RPMI7951 (cell line): ENCODE results near the gene DGKB. TPM values are rescaled to one million over a fixed set of nuclear protein-coding genes. Genes with fewer than 3 reads are reported as not detected.
A peak's percentile ranks its signal among the peaks of the same experiment; 100 is the strongest.

Source experiments
- DNase-seq: peaks from one replicate; pipeline ENCODE4 v3.0.0-alpha.2; 2012; ENCODE audit warnings: low read depth
- total RNA-seq: library from RNA; depleted of rRNA; stranded (reverse); fragments of >200 nt; shearing (Covaris generic); gene quantifications from 2 replicates; pipeline ENCODE4 v1.2.3, GENCODE V29; 2014

DGKB gene
- total RNA-seq, 1 experiment from 2014 or later: not detected

DNA sequence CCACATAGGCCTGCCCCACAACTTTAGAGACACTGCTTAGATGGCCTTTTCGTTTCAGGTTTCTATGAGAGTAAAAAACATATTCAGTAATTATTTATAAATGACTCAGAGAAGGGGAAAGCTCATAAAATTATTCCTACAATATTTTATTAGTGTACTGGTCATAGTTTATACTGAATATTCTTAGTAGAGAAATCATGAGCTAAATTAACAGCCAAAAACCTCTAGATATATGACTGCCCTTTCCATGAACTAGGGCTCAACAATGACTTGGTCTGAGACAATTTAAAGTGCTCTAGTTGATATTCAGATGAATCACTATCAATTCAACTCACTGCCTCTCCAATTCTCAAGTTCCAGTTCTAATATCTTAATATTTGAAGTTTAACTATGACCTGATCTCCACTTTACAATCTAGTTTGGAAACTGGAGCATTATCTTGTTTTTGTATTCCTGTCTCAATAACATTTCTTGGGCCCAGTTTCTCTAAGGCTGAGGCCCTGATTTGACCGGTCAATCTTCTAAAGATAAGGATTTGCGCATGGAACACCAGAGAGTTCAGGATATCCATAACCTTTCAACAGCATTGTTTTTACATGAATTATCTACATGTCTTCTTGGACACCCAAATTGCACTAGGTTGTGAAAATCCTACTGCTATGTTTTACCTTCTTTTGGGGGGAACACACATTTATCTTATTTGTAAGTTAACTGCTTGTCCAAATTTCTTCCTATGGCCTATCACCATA is 141.6 kb downstream of the DGKB start:
- DNase-seq: no peak

DNA sequence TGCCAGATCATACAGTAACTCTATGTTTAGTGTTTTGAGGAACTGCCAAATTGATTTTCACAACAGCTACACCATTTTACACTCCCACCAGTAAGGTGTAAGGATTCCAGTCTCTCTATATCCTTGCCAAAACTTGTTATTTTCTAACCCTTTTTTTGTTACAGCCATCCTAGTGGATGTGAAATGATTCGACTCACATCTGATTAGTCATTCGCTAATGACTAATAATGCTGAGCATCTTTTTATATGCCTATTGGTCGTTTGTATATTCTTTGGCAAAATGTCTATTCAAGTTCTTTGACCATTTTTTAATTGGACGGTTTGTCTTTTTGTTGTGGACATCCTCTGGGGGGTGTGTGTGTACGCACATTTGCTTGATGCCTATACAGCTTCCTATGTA is 142.8 kb downstream of the DGKB start:
- no peak for DNase-seq

DNA sequence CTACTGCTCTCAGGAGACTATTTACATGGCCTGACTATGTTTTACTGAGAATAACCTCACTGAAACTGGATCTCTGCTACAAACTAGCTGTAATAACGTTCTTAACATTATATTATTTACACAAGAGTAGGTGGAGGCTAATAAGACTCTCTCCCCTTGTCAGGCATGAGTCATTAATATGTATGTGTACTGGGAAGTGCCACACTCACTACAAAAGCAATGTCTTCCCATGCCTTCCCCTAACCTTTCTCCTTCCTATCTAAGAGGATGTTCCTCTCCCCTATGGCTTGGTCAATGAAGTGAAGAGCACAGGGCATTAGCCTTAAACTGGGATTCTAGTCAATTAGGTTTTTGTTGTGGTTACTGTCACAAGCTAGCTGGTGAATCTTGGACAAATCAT is 147.9 kb downstream of the DGKB start:
- DNase-seq: no peak

DNA sequence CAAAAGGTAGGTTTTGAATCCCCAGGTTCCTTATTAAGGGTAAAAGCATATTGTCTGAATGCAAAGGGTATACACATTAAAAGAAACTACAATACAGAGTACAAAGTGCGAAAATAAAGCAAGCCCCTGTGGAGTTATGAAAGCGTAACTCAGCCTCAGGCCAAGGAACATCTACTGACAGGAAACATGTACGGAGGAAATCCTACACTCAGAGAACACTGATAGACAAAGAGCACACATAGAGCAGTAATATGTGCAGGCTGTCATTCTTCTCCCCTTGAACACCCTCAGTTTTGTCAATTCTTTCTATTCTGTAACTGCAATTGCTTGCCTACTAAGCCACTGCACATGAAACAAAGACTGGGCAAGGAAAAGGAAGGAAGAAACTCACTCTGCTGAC is 150.2 kb downstream of the DGKB start:
- no peak for DNase-seq

DNA sequence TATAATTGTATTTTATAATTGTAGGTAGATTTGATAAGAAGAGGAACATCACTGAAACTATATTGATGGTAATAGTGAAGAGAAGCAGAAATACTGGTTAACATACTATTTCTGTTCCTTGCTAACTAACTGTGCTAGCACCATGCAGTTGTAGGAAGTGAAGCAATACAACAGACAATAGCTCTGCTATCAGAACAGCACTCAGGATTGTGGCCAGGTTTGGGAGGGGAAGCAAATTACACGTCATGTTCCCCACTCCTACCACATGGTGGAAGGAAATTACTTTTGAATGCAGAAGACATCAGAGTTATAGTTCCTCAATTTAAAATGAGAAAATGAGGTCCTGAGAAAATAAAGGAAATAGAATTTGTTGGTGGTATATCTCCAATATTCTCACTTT is 151.1 kb downstream of the DGKB start:
- DNase-seq: no peak

DNA sequence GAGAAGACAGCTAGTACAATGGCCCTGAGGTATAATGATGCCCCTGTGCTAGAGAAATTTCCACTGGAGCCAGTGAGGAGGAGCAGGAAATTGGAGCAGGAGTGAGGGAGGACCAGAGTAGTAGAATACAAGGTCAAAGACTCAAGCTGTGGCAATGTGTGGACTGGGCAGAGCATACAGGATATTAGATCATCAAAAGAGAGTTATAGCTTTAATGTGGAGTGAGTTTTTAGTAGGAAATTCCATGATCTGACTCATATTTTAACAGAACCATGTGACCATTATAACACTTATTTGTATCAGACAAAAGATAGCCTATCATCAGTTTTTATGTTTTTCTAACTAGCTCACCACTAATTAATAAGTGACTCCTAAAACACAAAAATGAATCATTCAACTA is 154.1 kb downstream of the DGKB start:
- DNase-seq: peak; percentile 49

DNA sequence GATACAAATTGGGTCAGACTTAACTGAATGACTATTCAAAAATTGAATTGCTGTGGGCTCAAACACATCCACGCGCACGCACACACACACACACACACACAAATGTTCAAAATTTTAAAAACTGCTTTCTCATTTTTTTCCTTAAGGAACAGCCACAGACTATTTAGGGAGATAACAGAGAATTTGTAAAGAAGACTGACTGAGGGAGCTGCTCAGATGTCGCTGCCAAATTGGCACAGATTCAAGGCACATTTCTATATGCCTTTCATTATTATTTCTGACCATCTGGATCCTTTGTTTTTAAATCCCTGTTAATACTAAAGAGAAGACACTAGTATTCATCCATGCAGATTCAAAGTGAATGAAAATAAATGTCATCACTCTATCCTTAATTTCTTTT is 154.8 kb downstream of the DGKB start:
- peak; percentile 17 for DNase-seq

DNA sequence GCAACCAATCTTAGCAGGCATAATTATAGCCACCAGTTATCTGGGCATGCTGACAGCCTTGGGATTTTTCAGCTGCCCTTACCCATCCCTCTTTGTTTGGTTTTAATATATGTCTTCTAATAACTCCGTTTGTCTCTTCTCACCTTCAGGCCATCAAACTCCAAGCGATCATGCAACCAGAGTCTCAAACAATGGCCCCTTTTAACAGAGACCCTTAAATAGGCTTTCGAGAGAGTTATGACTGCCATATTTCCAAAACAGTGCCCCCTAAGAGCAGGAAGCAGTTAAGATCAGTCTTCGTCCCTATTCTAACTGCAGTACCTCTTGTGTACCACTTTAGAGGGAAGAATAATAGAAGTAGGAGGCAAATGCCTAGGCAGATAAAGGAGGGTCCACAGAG is 157.5 kb downstream of the DGKB start:
- peak; percentile 8 for DNase-seq

DNA sequence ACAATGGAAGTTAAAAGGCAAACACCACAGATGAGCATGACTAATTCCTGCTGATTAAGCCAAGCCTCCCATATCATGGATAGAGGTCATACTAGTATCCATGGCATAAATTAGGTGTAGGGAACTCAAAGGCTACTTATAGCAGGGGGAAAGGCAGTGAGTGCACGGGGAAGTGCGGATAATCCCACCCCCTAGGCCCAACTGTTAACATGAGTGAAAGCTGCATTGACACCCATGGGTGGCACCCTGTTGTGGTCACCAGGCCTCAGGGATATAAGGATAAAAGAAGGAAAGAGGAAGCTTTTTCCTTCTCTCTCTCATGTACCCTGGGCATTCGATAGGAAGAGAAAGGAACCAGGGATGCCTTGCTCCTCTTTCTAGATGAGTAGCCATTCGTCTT is 161.9 kb downstream of the DGKB start:
- no peak for DNase-seq

DNA sequence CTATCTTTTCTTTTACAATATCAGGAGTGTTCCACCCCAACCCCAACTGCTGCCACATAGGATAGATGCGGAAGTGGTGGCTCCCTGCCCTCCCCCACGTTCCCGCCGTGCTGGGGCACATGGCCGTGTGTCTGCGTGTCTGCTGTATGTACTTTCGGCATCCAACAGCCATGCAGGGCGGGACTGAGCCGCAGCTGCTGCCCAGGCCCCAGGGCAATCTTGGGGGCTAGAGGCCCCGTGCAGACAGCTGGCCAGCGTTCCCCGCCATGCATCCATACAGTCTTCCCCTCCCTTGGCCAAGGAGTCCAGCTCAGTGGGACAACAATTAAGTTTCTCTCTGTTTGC is 162.7 kb downstream of the DGKB start:
- DNase-seq: no peak

DNA sequence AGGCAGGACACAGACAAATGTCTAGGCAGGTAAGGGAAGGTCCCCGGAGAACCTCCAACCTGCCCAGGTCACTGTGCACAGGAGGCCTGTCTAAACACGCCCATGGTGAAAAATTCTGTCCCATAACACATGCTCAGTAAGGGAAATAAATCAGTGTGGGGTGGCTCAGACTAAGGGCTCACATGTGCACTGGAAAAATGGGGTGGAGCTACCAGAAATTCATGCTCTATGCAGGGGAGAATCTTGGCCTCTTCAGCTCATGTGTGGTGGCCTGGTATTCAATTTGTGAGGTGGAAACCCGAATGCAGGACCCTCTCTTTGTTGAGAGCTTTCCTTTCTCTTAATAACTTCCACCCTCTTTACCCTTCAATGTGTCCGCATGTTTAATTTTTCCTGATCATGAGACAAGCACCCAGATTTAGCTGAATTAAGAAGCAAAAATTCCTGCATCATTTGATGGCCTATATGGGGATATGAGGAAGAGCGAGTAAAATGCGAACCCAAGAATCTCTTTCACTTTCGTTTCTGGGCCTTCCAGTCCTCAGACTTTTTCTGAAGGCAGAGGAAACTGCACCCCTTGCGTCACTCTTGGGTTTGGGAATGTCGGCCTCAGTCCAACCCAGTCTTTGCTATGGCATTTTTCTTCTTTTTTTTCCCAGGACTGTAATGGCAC is 163.2 kb downstream of the DGKB start:
- DNase-seq: peak; percentile 57

DNA sequence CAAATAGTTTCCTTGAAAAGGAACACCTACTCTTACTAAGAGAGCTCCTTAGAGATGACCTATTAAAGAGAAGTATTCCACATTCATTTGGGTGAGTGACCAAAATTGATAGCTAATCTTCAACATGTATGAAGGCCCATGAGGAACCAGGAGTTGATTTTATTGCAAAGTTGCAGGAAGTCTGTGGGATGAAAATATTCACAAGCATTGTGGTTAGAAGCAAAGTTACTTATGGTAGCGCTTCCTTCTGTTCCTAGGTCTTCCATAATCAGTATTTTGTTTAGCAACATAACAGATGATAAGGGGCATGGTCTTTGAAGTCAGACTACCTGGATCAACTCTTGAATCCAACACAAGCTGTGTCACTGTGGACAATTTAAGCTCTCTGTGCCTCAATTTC is 164.5 kb downstream of the DGKB start:
- no peak for DNase-seq

DNA sequence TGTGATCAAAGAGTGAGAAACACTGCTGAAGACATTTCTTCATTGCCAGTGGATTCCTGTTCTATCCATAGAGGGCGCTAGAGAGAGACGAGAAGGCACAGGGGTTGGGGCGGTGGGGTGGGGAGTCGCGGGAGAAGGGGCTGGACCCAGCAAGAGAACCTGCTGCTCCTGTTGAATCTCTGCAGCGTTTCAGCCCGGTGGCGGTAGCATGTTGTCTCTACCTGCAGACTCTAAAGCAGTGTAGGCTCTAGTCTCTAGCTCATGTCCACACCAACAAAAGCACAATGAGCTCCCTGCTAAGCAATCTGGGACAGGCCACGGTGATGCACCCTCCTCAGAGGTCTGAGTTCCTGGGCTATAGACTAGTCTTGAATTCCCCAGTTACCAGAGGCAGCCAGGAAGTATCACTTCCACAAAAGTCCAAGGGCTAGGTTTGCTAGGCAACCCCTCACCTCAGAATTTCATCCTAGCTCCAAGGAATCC is 167.7 kb downstream of the DGKB start:
- DNase-seq: no peak

DNA sequence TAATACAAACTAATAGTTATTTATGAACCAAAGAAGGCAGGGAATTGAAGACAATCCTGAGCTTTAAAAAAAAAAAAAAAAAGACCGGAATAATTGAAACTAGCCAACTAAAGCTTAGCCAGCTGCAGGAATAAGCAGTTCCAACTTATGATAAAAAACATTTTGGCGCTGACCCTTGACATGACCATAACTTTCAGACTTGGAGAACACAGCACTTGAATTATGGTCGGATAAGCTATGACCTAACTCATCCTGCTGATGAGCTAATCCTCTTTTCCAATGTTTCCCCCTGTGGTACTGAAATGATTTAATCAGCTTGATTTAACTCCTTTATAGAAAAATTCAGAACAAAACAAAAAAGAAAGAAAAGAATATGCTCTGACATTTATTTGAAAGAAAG is 181.8 kb downstream of the DGKB start:
- DNase-seq: no peak

DNA sequence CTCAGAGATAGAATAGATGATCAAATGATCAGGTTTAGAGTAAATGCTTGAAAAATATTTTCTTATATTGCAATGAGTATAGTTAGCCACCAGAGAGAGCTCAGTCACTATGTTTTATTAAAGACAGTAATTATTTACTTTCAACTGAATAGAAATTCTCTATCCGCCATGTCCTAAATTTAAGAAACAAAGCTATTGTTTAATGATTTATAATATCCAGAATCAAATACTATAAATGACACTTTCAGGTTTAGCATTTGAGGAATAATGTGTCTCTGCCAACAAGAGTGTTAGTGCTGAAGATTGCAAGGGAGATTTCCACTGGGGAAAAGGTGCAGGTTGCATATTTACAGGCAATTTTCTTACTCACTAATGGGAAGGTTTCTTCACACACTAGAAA is 184.7 kb downstream of the DGKB start:
- no peak for DNase-seq

DNA sequence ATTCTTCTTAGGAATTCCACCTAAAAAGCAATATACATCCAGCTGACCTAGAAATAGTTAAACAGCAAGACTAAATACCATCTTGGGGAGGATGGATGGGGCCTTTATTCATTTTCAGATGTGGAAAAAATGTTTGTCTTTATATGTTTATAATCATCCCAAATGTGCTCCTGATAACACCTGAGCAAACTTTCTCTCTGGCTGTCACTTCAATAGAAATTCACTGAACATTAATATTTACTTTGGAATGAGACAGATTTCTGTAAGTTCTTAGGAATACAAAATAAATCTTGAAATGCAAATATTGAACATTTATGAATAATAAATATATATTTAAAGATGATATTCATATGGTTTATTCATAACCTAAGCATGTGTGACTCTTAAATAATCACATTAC is 185.4 kb downstream of the DGKB start:
- DNase-seq: no peak

DNA sequence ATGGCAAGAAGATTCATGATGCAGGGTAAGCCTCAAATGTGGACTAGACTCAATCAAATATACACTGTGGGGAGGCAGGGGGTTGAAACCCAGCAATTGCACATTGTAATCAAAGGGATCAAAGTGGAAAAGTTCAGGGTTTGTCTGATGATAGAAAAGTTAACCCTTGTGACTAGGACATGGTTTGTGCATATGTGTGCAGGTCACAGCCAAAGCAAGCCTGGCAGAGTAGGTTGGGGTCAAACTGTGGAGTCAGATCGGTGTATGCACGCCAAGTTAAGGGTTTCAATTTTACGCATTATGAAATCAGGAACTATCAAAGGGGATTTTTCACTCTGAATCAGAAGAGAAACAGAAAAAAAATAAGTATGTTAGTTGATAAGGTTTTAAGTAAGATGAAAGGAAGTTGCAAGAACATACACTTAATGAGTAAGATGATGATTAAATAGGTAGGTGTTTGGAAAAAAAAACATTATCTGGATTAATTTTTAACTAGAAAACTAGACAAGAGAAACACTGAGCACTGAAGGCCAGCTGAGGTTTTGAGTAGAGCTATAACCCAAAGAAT is 188.3 kb downstream of the DGKB start:
- no peak for DNase-seq

DNA sequence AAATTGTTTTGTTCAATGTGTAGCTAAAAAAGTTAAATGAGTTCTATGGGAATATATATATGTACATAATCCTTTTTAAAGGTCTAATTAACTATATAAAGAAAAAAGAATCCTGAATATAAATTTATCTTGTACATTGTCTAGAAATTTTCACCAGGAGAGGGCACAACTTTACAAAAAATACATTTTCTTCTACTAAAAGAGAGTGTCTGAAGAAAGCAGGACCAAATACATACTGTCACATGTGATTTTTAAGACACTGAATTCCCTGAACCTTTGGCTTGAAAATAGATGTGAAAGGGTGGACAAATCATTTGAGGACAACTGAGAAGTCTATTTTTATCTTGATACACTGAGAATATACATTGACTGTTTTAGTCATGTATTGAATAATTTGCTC is 204.3 kb downstream of the DGKB start:
- DNase-seq: peak; percentile 4

DNA sequence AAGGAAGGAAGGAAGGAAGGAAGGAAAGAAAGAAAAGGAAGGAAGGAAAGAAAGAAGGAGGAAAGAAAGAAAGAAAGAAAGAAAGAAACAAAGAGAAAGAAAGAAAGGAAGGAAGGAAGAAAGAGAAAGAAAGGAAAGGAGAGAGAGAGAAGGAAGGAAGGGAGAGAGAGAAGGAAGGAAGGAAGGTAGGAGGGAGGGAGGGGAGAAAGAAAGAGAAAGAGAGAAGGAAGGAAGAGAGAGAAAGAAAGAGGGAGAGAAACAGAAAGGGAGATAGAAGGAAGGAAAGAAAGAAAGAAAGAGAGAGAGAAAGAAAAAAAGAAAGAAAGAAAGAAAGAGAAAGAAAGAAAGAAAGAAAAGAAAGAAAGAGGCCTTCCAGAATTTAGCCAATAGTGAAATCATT is 204.9 kb downstream of the DGKB start:
- DNase-seq: no peak

DNA sequence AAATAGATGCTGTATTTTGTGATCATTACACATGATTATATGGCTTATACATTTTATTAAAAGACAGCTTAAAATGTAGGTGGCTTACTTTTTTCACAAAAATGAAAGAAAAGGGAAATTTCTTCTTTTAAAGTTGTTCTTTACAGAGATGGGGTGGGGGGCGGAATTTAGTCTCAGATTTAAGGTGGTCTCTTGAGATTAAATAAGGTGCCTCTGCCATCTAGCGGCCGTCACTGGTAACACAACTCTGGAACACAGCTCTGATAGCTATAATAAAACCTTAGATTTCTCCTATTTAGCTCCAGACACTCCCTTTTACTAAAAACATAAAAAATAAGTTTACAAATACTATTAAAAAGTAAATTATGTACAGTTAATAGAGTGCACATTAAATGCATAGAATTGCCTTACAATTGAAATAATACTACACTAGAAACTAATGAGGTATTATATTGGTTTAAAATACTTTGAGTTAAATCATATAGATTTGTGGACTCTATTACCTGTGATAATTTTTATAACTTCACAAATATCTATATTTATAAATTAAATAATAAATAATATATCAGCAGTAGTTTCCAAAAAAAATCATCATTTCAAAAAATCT is 210.9 kb downstream of the DGKB start:
- DNase-seq: peak; percentile 32

DNA sequence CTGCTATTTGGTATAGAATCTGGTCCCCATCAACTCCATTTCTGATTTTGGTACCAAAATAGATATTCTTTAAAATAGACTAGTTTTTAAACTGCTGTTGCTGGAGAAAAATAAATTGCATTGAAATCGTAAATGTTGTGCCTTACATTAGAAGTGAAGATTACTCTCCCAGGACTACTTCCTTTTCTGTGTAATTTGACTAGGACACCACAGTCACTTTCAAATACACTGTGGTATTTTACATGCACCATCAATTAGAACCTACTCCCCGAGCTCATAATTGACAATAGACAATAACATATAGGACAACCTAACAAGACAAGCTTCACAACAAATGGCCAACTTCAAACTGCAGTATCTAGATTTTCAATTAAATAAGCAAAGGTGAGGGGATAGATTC is 211.5 kb downstream of the DGKB start:
- no peak for DNase-seq

DNA sequence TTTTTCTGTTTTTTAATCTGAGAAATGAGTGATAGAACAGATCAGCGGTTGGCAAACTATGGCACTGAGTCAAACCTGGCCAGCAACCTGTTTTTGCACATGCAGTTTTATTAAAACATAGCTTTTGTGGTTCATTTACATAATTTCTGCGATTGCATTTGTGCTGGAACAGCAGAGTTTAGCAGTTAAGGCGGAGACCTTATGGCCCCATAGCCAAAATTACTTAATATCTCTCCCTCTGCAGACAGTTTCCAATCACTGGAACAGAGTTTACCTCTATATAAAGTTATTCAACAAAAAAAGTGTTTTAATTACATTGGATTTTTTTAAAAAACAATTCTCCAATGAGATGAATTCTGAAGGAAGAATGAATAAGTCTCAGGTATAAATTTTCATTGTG is 212.1 kb downstream of the DGKB start:
- DNase-seq: no peak

DNA sequence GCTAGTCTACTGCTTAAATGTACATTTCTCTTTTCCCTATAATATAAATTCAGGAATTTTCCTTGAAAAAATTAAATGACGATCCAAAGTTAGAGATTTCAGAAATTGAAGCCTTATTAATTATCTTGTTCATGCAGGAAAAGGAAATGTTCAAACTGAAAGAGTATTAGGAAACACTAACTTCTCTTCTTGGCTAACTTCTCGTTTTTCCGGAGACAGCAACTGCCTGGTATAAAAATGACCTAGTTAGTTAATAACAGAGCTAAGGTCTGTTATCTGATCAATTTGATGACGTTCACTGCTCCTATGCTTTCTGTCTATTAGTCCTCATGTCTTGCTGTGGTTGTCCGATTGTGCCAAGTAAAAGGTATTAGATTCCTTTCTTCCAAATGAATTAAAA is 212.5 kb downstream of the DGKB start:
- no peak for DNase-seq
